Neuronal stem cell (in vitro differentiated cells): Measurements from ENCODE around the gene PHYKPL.

Experiments
- DNase-seq: peaks from one replicate; pipeline ENCODE4 v3.0.0-alpha.2; 2013; ENCODE audit warnings: low spot score
- H2AFZ ChIP-seq: one replicate; pipeline ENCODE4 v1.6.1; 2013; ENCODE audit warnings: mild to moderate bottlenecking, low read length, inconsistent platforms
- H2AK5ac ChIP-seq: 2 replicates; pipeline ENCODE4 v1.6.1; 2013; ENCODE audit warnings: low read depth, mild to moderate bottlenecking, inconsistent platforms, low read length, moderate library complexity, mixed read lengths
- H2BK120ac ChIP-seq: 2 replicates; pipeline ENCODE4 v1.6.1; 2013; ENCODE audit warnings: low read depth, mild to moderate bottlenecking, inconsistent platforms, low read length, moderate library complexity, mixed read lengths
- H2BK12ac ChIP-seq: one replicate; pipeline ENCODE4 v1.6.1; 2013; ENCODE audit warnings: low read length, inconsistent platforms
- H2BK15ac ChIP-seq: 2 replicates; pipeline ENCODE4 v1.6.1; 2013; ENCODE audit warnings: mild to moderate bottlenecking, low read length, inconsistent platforms, mixed read lengths
- H2BK5ac ChIP-seq: one replicate; pipeline ENCODE4 v1.6.1; 2013; ENCODE audit warnings: inconsistent platforms, mild to moderate bottlenecking, low read length, moderate library complexity
- H3K14ac ChIP-seq: one replicate; pipeline ENCODE4 v1.6.1; 2013; ENCODE audit warnings: low read length, inconsistent platforms
- H3K18ac ChIP-seq: 2 replicates; pipeline ENCODE4 v1.6.1; 2013; ENCODE audit warnings: low read length, inconsistent platforms
- H3K23ac ChIP-seq: 2 replicates; pipeline ENCODE4 v1.6.1; 2013; ENCODE audit warnings: low read depth, mild to moderate bottlenecking, mixed read lengths, low read length, inconsistent platforms; ENCODE audit not compliant: poor library complexity
- H3K27ac ChIP-seq: replicated peaks from 3 replicates; pipeline ENCODE4 v1.5.1; 2013; ENCODE audit warnings: low read length, inconsistent platforms
- H3K27me3 ChIP-seq, 3 experiments: 2 replicates each; pipeline ENCODE4 v1.6.1; 2013; ENCODE audit warnings: low read length in 3 of 3, mild to moderate bottlenecking in 2 of 3, inconsistent platforms in 1 of 3, low read depth in 1 of 3, mixed read lengths in 1 of 3, moderate library complexity in 1 of 3; ENCODE audit not compliant: control insufficient read depth in 3 of 3, insufficient read depth in 3 of 3
- H3K36me3 ChIP-seq, 2 donors: replicated peaks in 1 of 2; 2 replicates each; pipeline ENCODE4 v1.6.1; 2013; ENCODE audit warnings: low read length in 2 of 2; ENCODE audit not compliant: control insufficient read depth in 2 of 2, insufficient read depth in 2 of 2
- H3K4ac ChIP-seq: 2 replicates; pipeline ENCODE4 v1.6.1; 2013; ENCODE audit warnings: inconsistent platforms, mild to moderate bottlenecking, low read length, moderate library complexity
- H3K4me1 ChIP-seq, 2 donors: 1 replicate in 1 of 2; 2 replicates in 1 of 2; pipeline ENCODE4 v1.6.1; 2013; ENCODE audit warnings: low read length in 2 of 2, low read depth in 1 of 2; ENCODE audit not compliant: control insufficient read depth in 2 of 2, insufficient read depth in 1 of 2
- H3K4me2 ChIP-seq: one replicate; pipeline ENCODE4 v1.6.1; 2013; ENCODE audit warnings: mild to moderate bottlenecking, low read length, inconsistent platforms; ENCODE audit not compliant: insufficient read depth, poor library complexity, severe bottlenecking
- H3K4me3 ChIP-seq, 2 donors: 2 replicates each; pipeline ENCODE4 v1.5.1; 2013; ENCODE audit warnings: low read length in 2 of 2, mild to moderate bottlenecking in 2 of 2, inconsistent platforms in 1 of 2, moderate library complexity in 1 of 2
- H3K79me1 ChIP-seq: one replicate; pipeline ENCODE4 v1.6.1; 2013; ENCODE audit warnings: low read depth, mild to moderate bottlenecking, inconsistent platforms, low read length, moderate library complexity
- H3K9ac ChIP-seq: one replicate; pipeline ENCODE4 v1.6.1; 2013; ENCODE audit warnings: mild to moderate bottlenecking, low read depth, low read length, inconsistent platforms; ENCODE audit not compliant: poor library complexity
- H3K9me3 ChIP-seq, 2 donors: replicated peaks in 1 of 2; 2 replicates each; pipeline versions ENCODE3 to v1.6.1; 2013; ENCODE audit warnings: low read length in 2 of 2, mild to moderate bottlenecking in 2 of 2, inconsistent platforms in 1 of 2, low read depth in 1 of 2, mixed read lengths in 1 of 2, moderate library complexity in 1 of 2; ENCODE audit not compliant: control insufficient read depth in 2 of 2, insufficient read depth in 1 of 2
- H4K8ac ChIP-seq: one replicate; pipeline ENCODE4 v1.6.1; 2013; ENCODE audit warnings: low read depth, mild to moderate bottlenecking, inconsistent platforms, low read length, moderate library complexity
- H4K91ac ChIP-seq: one replicate; pipeline ENCODE4 v1.6.1; 2013; ENCODE audit warnings: low read length, low read depth, mild to moderate bottlenecking, inconsistent platforms; ENCODE audit not compliant: poor library complexity
- WGBS, 2 donors: extraction: QIAGEN DNeasy Blood & Tissue Kit; methylation state at CpG; one replicate each; pipeline ENCODE4 v1.1.7; 2013; ENCODE audit warnings: missing lambda C conversion rate in 2 of 2, mixed read lengths in 1 of 2; ENCODE audit not compliant: insufficient read length in 2 of 2, insufficient replicate concordance in 1 of 2; ENCODE audit errors: extremely low coverage in 2 of 2; 5-methylcytosine and 5-hydroxymethylcytosine counted together

PHYKPL gene

DNA sequence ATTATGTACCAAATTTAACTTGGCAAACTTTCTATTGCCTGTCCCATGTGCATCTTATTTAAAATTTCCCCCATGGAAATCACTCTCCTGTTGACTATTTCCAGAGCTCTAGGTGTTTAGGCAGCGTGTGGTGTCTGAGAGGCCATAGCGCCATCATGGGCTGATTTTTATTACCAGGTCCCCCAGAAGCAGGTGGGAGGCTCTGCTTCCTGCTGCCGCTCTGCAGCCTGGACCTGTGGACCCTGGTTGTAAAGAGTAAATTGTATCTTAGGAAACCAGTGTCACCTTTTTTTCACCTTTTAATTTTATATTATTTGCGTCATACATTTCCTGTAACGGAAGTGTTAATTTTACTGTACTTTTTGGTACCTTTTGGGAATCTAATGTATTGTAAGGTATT, 21.9 kb downstream of the PHYKPL start:
- H2BK5ac ChIP-seq, result no peak overlapping the region
- no peak overlapping the region for H3K4me2 ChIP-seq
- peaks cover 93 to 100% of the 10 kb centered on the region in 2 donors for H3K36me3 ChIP-seq
- no peak overlapping the region for H2BK15ac ChIP-seq
- H3K4me3 ChIP-seq, result no peak overlapping the region
- H3K14ac ChIP-seq, result no peak overlapping the region
- H2AK5ac ChIP-seq, result no peak overlapping the region
- no peak overlapping the region for H3K18ac ChIP-seq
- H4K91ac ChIP-seq, result no peak overlapping the region
- H3K23ac ChIP-seq, result no peak overlapping the region
- no peaks in the 10 kb centered on the region for H3K27me3 ChIP-seq
- H3K27ac ChIP-seq, result no peak overlapping the region
- DNase-seq, result no peak
- H2BK120ac ChIP-seq, result no peak overlapping the region
- H3K4ac ChIP-seq, result no peak overlapping the region
- peaks cover 9 to 11% of the 10 kb centered on the region in 2 donors for H3K4me1 ChIP-seq
- H3K9me3 ChIP-seq, result no peaks in the 10 kb centered on the region
- H2BK12ac ChIP-seq, result no peak overlapping the region
- H3K9ac ChIP-seq, result no peak overlapping the region
- no CpG with 5 or more reads among the region's 5 CpGs for WGBS, 2 donors
- H4K8ac ChIP-seq, result no peak overlapping the region
- H3K79me1 ChIP-seq, result peaks cover 8% of the 10 kb centered on the region
- H2AFZ ChIP-seq, result no peak overlapping the region

DNA sequence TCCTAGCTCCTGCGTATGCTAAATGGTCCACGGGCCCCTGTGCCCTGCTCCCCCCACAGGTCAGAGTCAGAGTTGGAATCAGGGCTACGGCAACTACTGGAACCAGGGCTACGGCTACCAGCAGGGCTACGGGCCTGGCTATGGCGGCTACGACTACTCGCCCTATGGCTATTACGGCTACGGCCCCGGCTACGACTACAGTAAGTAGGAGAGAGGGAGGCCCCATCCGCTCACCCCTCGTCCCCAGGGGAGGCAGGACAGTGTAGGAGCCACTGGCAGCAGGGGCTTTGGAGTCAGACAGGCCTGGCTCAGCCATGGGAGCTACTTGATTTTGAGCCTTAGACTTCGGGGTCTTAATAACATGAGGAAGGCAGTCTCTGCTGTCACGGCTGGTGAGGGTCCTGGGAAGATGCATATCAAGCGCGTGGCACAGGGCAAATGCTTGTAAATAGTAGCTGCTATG, 22.5 kb downstream of the PHYKPL start:
- Histone ChIP-seq H3K14ac (no peak overlapping the region), H2AFZ (no peak overlapping the region), H2BK5ac (no peak overlapping the region), H3K27ac (no peak overlapping the region), H3K4me2 (no peak overlapping the region), H4K91ac (no peak overlapping the region), H2BK120ac (no peak overlapping the region), H2BK15ac (no peak overlapping the region), H3K4me3 (no peak overlapping the region), H2BK12ac (no peak overlapping the region), H3K18ac (no peak overlapping the region), H3K79me1 (peaks cover 8% of the 10 kb centered on the region), H3K23ac (no peak overlapping the region), H3K9me3 (no peaks in the 10 kb centered on the region), H3K4me1 (peaks cover 9 to 11% of the 10 kb centered on the region in 2 donors), H3K4ac (no peak overlapping the region), H3K27me3 (no peaks in the 10 kb centered on the region), H3K9ac (no peak overlapping the region), H4K8ac (no peak overlapping the region), H3K36me3 (peaks cover 90 to 98% of the 10 kb centered on the region in 2 donors), H2AK5ac (no peak overlapping the region)
- no CpG with 5 or more reads among the region's 18 CpGs for WGBS, 2 donors
- DNase-seq, result no peak

DNA sequence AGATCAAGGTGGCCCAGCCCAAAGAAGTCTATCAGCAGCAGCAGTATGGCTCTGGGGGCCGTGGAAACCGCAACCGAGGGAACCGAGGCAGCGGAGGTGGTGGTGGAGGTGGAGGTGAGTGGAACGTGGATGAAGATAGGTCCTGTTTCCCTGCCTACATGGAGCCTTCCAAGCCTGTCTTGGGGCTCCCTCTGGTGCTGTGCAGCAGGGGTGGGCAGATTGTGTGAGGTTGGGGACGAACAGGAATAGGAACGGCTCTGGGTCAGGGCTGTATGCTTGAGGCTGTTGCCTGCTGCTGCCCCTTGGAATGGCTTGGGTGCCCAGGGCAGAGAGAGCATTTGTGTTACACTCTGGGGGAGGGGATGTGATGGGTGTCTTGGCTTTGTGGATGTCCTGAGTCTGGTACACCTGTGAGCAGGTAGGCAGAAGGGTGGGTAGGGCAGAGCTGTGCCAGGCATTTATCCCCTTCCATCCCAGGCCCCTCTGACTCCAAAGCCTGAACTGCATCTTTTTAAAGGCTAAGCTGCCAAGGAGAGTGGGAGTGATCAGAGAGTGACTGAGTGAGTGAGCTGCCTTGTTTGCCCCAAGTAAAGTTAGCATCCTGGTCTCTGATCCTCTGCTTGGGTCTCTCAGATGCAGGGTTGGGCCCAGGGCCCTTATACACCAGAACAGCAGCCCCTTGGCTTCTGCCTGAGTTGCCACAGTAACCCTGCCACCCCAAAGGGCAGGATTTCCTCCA, 23.1 kb downstream of the PHYKPL start:
- no peak overlapping the region for H2BK15ac ChIP-seq
- no peak overlapping the region for H3K4me3 ChIP-seq
- H2BK120ac ChIP-seq, result no peak overlapping the region
- H3K4ac ChIP-seq, result no peak overlapping the region
- no peak overlapping the region for H3K23ac ChIP-seq
- no peaks in the 10 kb centered on the region for H3K9me3 ChIP-seq
- H3K14ac ChIP-seq, result no peak overlapping the region
- H3K79me1 ChIP-seq, result peaks cover 8% of the 10 kb centered on the region
- no peak overlapping the region for H2BK5ac ChIP-seq
- DNase-seq, result no peak
- no peak overlapping the region for H4K8ac ChIP-seq
- H3K4me2 ChIP-seq, result no peak overlapping the region
- no peak overlapping the region for H2BK12ac ChIP-seq
- H3K36me3 ChIP-seq, result peaks cover 85 to 92% of the 10 kb centered on the region in 2 donors
- H3K4me1 ChIP-seq, result peaks cover 9 to 11% of the 10 kb centered on the region in 2 donors
- H3K27me3 ChIP-seq, result no peaks in the 10 kb centered on the region
- H4K91ac ChIP-seq, result no peak overlapping the region
- no peak overlapping the region for H3K18ac ChIP-seq
- H2AK5ac ChIP-seq, result no peak overlapping the region
- H3K27ac ChIP-seq, result no peak overlapping the region
- WGBS, 2 donors, result no CpG with 5 or more reads among the region's 8 CpGs
- H2AFZ ChIP-seq, result no peak overlapping the region
- no peak overlapping the region for H3K9ac ChIP-seq

DNA sequence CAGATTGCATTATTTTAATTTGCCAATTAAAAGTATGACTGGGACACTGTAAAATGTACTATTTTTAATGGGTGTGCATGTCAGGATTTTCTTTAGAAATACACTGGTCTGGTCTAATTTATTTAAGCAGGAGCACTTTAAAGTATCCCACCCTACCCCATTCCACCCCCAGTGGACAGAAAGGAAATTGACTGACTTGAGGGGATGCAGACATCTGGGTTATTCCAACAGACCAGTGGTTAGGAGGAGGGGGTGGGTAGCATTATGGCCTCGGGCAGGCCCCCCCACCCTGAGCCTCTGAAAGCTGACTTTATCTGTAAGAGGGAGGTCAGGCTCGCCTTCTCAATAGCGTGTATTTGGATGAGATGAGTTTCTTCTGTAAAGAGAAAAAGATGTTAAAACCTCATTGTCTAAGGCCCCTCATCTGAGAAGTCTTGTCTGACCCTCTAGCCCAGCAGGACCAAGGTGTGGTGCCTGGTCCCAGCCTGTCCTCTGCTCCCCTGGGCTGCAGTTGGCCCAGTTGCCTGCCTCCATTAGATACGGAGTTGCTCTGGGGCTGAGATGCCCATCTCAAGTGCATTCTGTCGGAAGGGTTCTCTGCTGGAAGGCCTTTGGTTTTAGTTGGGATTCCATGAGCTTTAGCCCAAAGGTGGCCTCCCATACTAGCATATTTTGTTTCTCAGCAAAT, 23.9 kb downstream of the PHYKPL start:
- Histone ChIP-seq H4K91ac (no peak overlapping the region), H3K36me3 (peaks cover 76 to 84% of the 10 kb centered on the region in 2 donors), H3K27me3 (no peaks in the 10 kb centered on the region), H3K23ac (no peak overlapping the region), H2BK120ac (no peak overlapping the region), H3K9ac (no peak overlapping the region), H3K4me2 (no peak overlapping the region), H2AK5ac (no peak overlapping the region), H3K4ac (no peak overlapping the region), H3K4me3 (no peak overlapping the region), H3K18ac (no peak overlapping the region), H4K8ac (no peak overlapping the region), H2AFZ (no peak overlapping the region), H2BK15ac (no peak overlapping the region), H3K27ac (no peak overlapping the region), H2BK5ac (no peak overlapping the region), H2BK12ac (no peak overlapping the region), H3K4me1 (peaks cover 9 to 11% of the 10 kb centered on the region in 2 donors), H3K79me1 (peaks cover 8% of the 10 kb centered on the region), H3K14ac (no peak overlapping the region), H3K9me3 (no peaks in the 10 kb centered on the region)
- no CpG with 5 or more reads among the region's 5 CpGs for WGBS, 2 donors
- no peak for DNase-seq
